ENCODE results near the gene QSER1.

The QSER1 gene

GRCh38 chr11:33006010-33006409 lies 113.4 kb downstream of the QSER1 start:
- H3K4me3 ChIP-seq (ENCODE audit: low read length), result no peak overlapping the region
- TF ChIP-seq CTCF (conservative IDR thresholded peaks at IDR 0.05; ENCODE audit: low read length), result no peak
- no peak for DNase-seq (ENCODE audit: low read depth)

GRCh38 chr11:33013755-33014154 lies 121.1 kb downstream of the QSER1 start:
- no peak for TF ChIP-seq CTCF (conservative IDR thresholded peaks at IDR 0.05; ENCODE audit: low read length)
- DNase-seq (ENCODE audit: low read depth), result peak; percentile 54
- H3K4me3 ChIP-seq (ENCODE audit: low read length), result no peak overlapping the region

GRCh38 chr11:33015621-33016551 lies 123.3 kb downstream of the QSER1 start, which contains the start of gene DEPDC7:
Gene DEPDC7, plus strand, starts transcription at chr11:33015878. Its CDS starts 78 bp downstream, at chr11:33015956.
- H3K4me3 ChIP-seq (ENCODE audit: low read length), result peak within 1 kb of the TSS; percentile 78
- no peak for TF ChIP-seq CTCF (conservative IDR thresholded peaks at IDR 0.05; ENCODE audit: low read length)
- peak; percentile 87 for DNase-seq (ENCODE audit: low read depth)

GRCh38 chr11:33016654-33017053 lies 124.0 kb downstream of the QSER1 start:
- no peak for DNase-seq (ENCODE audit: low read depth)
- no peak for TF ChIP-seq CTCF (conservative IDR thresholded peaks at IDR 0.05; ENCODE audit: low read length)
- H3K4me3 ChIP-seq (ENCODE audit: low read length), result peak overlapping the region; percentile 78

GRCh38 chr11:33017478-33017877 lies 124.9 kb downstream of the QSER1 start:
- no peak for DNase-seq (ENCODE audit: low read depth)
- TF ChIP-seq CTCF (conservative IDR thresholded peaks at IDR 0.05; ENCODE audit: low read length), result no peak
- H3K4me3 ChIP-seq (ENCODE audit: low read length), result no peak overlapping the region

- TF ChIP-seq CTCF (conservative IDR thresholded peaks at IDR 0.05; ENCODE audit: low read length), result no peak
- no peak overlapping the region for H3K4me3 ChIP-seq (ENCODE audit: low read length)
- DNase-seq (ENCODE audit: low read depth), result no peak
These were observed 125.4 kb downstream of the QSER1 start for GRCh38 chr11:33017965-33018364.

GRCh38 chr11:33018840-33019239 lies 126.2 kb downstream of the QSER1 start:
- H3K4me3 ChIP-seq (ENCODE audit: low read length), result no peak overlapping the region
- no peak for TF ChIP-seq CTCF (conservative IDR thresholded peaks at IDR 0.05; ENCODE audit: low read length)
- no peak for DNase-seq (ENCODE audit: low read depth)
